H9 (cell line): ENCODE measurements around the gene FAM13A. TPM values are rescaled to one million over a fixed set of nuclear protein-coding genes. Genes with fewer than 3 reads are reported as not detected.

ENCODE experiments used
- DNase-seq: peaks from one replicate; pipeline ENCODE4 v3.0.0-alpha.2; 2017
- H2AFZ ChIP-seq: one replicate; pipeline ENCODE4 v1.6.1; 2013; ENCODE audit warnings: mild to moderate bottlenecking, low read length, control low read depth, moderate library complexity
- H2AK5ac ChIP-seq: 2 replicates; pipeline ENCODE4 v1.6.1; 2013; ENCODE audit warnings: low read length, control low read depth, mixed read lengths; ENCODE audit not compliant: insufficient read length
- H2BK120ac ChIP-seq: one replicate; pipeline ENCODE4 v1.6.1; 2013; ENCODE audit warnings: low read depth, mild to moderate bottlenecking, low read length, control low read depth, inconsistent platforms; ENCODE audit not compliant: poor library complexity, severe bottlenecking
- H2BK12ac ChIP-seq: 2 replicates; pipeline ENCODE4 v1.6.1; 2013; ENCODE audit warnings: low read length, control low read depth, mixed read lengths, low read depth; ENCODE audit not compliant: insufficient read length
- H2BK15ac ChIP-seq: 2 replicates; pipeline ENCODE4 v1.6.1; 2013; ENCODE audit warnings: low read depth, low read length, control low read depth
- H2BK20ac ChIP-seq: one replicate; pipeline ENCODE4 v1.6.1; 2013; ENCODE audit warnings: low read depth, mild to moderate bottlenecking, low read length, control low read depth, inconsistent platforms; ENCODE audit not compliant: poor library complexity, severe bottlenecking
- H2BK5ac ChIP-seq: 2 replicates; pipeline ENCODE4 v1.6.1; 2013; ENCODE audit warnings: low read length, control low read depth, mixed read lengths; ENCODE audit not compliant: insufficient read length
- H3K14ac ChIP-seq: 2 replicates; pipeline ENCODE4 v1.6.1; 2013; ENCODE audit warnings: low read length, control low read depth; ENCODE audit not compliant: insufficient read depth
- H3K18ac ChIP-seq: 2 replicates; pipeline ENCODE4 v1.6.1; 2013; ENCODE audit warnings: low read depth, mild to moderate bottlenecking, mixed read lengths, low read length, control low read depth; ENCODE audit not compliant: insufficient read length
- H3K23ac ChIP-seq: 2 replicates; pipeline ENCODE4 v1.6.1; 2013; ENCODE audit warnings: low read length, control low read depth, mixed read lengths, low read depth; ENCODE audit not compliant: insufficient read length
- H3K23me2 ChIP-seq: 2 replicates; pipeline ENCODE4 v1.6.1; 2013; ENCODE audit warnings: low read depth, mild to moderate bottlenecking, mixed read lengths, low read length, control low read depth; ENCODE audit not compliant: insufficient read length, poor library complexity, severe bottlenecking
- H3K27ac ChIP-seq: 2 replicates; pipeline ENCODE4 v1.5.1; 2013; ENCODE audit warnings: low read length, control low read depth, mixed read lengths, low read depth; ENCODE audit not compliant: insufficient read length
- H3K27me3 ChIP-seq: 2 replicates; pipeline ENCODE4 v1.6.1; 2013; ENCODE audit warnings: low read length, control low read depth, inconsistent platforms; ENCODE audit not compliant: insufficient read depth
- H3K4ac ChIP-seq: 2 replicates; pipeline ENCODE4 v1.6.1; 2013; ENCODE audit warnings: low read depth, mild to moderate bottlenecking, control low read depth, inconsistent platforms, low read length, moderate library complexity
- H3K4me1 ChIP-seq: 2 replicates; pipeline ENCODE4 v1.6.1; 2013; ENCODE audit warnings: low read length, control low read depth, inconsistent platforms; ENCODE audit not compliant: insufficient read depth
- H3K4me2 ChIP-seq: 2 replicates; pipeline ENCODE4 v1.6.1; 2013; ENCODE audit warnings: low read length, control low read depth, mixed read lengths; ENCODE audit not compliant: insufficient read length, insufficient read depth
- H3K56ac ChIP-seq: 2 replicates; pipeline ENCODE4 v1.6.1; 2013; ENCODE audit warnings: low read depth, mild to moderate bottlenecking, mixed read lengths, low read length, control low read depth; ENCODE audit not compliant: insufficient read length
- H3K79me1 ChIP-seq: 2 replicates; pipeline ENCODE4 v1.6.1; 2013; ENCODE audit warnings: low read depth, mild to moderate bottlenecking, moderate library complexity, low read length, control low read depth, inconsistent platforms; ENCODE audit not compliant: insufficient read depth, poor library complexity, severe bottlenecking
- H3K79me2 ChIP-seq: 2 replicates; pipeline ENCODE4 v1.6.1; 2013; ENCODE audit warnings: low read length, control low read depth, inconsistent platforms; ENCODE audit not compliant: insufficient read depth
- H3K9ac ChIP-seq: 2 replicates; pipeline ENCODE4 v1.6.1; 2013; ENCODE audit warnings: low read length, control low read depth, mixed read lengths; ENCODE audit not compliant: insufficient read length; ENCODE audit errors: extremely low read depth
- H3K9me3 ChIP-seq: one replicate; pipeline ENCODE4 v1.6.1; 2013; ENCODE audit warnings: low read depth, low read length, inconsistent platforms; ENCODE audit not compliant: control insufficient read depth
- H3T11ph ChIP-seq: one replicate; pipeline ENCODE4 v1.6.1; 2013; ENCODE audit warnings: mild to moderate bottlenecking, low read length, control low read depth, inconsistent platforms
- H4K20me1 ChIP-seq: one replicate; pipeline ENCODE4 v1.6.1; 2013; ENCODE audit not compliant: control insufficient read depth, insufficient read length, insufficient read depth
- H4K5ac ChIP-seq: 2 replicates; pipeline ENCODE4 v1.6.1; 2013; ENCODE audit warnings: low read depth, mild to moderate bottlenecking, mixed read lengths, low read length, control low read depth; ENCODE audit not compliant: insufficient read length
- H4K8ac ChIP-seq: replicated peaks from 2 replicates; pipeline ENCODE4 v1.6.1; 2013; ENCODE audit warnings: low read length, control low read depth, mixed read lengths, low read depth; ENCODE audit not compliant: insufficient read length
- H4K91ac ChIP-seq: 2 replicates; pipeline ENCODE4 v1.6.1; 2013; ENCODE audit warnings: low read depth, mild to moderate bottlenecking, moderate library complexity, mixed read lengths, low read length, control low read depth; ENCODE audit not compliant: insufficient read length
- H3K27ac Mint-ChIP-seq, 3 experiments: 2 replicates in 2 of 3; 3 replicates in 1 of 3; pipeline ENCODE4 v1.8.0; 2020 to 2021; ENCODE audit warnings: mixed read lengths in 3 of 3, mild to moderate bottlenecking in 1 of 3, moderate library complexity in 1 of 3
- H3K27me3 Mint-ChIP-seq: 2 replicates; pipeline ENCODE4 v1.8.0; 2021; ENCODE audit warnings: low read depth, mild to moderate bottlenecking, moderate library complexity, mixed read lengths
- H3K36me3 Mint-ChIP-seq, 3 experiments: 2 replicates in 2 of 3; 3 replicates in 1 of 3; pipeline ENCODE4 v1.8.0; 2020 to 2021; ENCODE audit warnings: low read depth in 3 of 3, mixed read lengths in 3 of 3; ENCODE audit not compliant: insufficient read depth in 1 of 3
- H3K4me1 Mint-ChIP-seq, 2 experiments: 2 replicates each; pipeline ENCODE4 v1.8.0; 2020; ENCODE audit warnings: mixed read lengths in 2 of 2
- H3K4me3 Mint-ChIP-seq, 2 experiments: 2 replicates in 1 of 2; 3 replicates in 1 of 2; pipeline ENCODE4 v1.8.0; 2020 to 2021; ENCODE audit warnings: mild to moderate bottlenecking in 2 of 2, mixed read lengths in 2 of 2, moderate library complexity in 1 of 2
- H3K9me3 Mint-ChIP-seq, 2 experiments: 2 replicates in 1 of 2; 3 replicates in 1 of 2; pipeline ENCODE4 v1.8.0; 2020; ENCODE audit warnings: mild to moderate bottlenecking in 2 of 2, mixed read lengths in 2 of 2, moderate library complexity in 1 of 2
- CTCF ChIP-seq: fragments of 200-600 bp; sonication (generic); conservative IDR thresholded peaks from 3 replicates; pipeline ENCODE4 v1.8.0; 2021; ENCODE audit warnings: antibody characterized with exemption, mild to moderate bottlenecking
- WGBS: extraction: QIAGEN DNeasy Blood & Tissue Kit; methylation state at CpG from one replicate; pipeline ENCODE4 v1.1.7; 2013; ENCODE audit warnings: missing lambda C conversion rate, low lambda C conversion rate, mixed read lengths; ENCODE audit not compliant: insufficient read length; ENCODE audit errors: extremely low coverage; 5-methylcytosine and 5-hydroxymethylcytosine counted together
- total RNA-seq: library from RNA; stranded (reverse); gene quantifications from 2 replicates; pipeline ENCODE4 v1.2.1, GENCODE V29; 2021

FAM13A gene
- total RNA-seq, 1 experiment from 2014 or later: 12.7 TPM

GRCh38 chr4:88702782-88703181 is 354.2 kb downstream of the FAM13A start:
- no peak overlapping the region for H4K91ac ChIP-seq
- no peak overlapping the region for H2AK5ac ChIP-seq
- H2BK20ac ChIP-seq: no peak overlapping the region
- peaks cover 4% of the 10 kb centered on the region in 2 experiments; a peak in 2 of 4 replicates for H3K4me1 Mint-ChIP-seq
- H3K9me3 ChIP-seq: no peaks in the 10 kb centered on the region
- H2BK120ac ChIP-seq: no peak overlapping the region
- no peak overlapping the region for H3K14ac ChIP-seq
- no peaks in the 10 kb centered on the region for H3K4me1 ChIP-seq
- no peak overlapping the region for H3K56ac ChIP-seq
- no peaks in the 10 kb centered on the region for H3K79me2 ChIP-seq
- peaks cover 4% of the 10 kb centered on the region for H3K27me3 Mint-ChIP-seq
- no peak overlapping the region for H4K5ac ChIP-seq
- H3K23me2 ChIP-seq: no peaks in the 10 kb centered on the region
- H3K79me1 ChIP-seq: no peaks in the 10 kb centered on the region
- TF ChIP-seq CTCF: no peak
- H3T11ph ChIP-seq: no peak overlapping the region
- no peak overlapping the region for H3K4me3 Mint-ChIP-seq
- no peak overlapping the region for H3K18ac ChIP-seq
- no peaks in the 10 kb centered on the region for H3K9me3 Mint-ChIP-seq
- no peak overlapping the region for H3K4ac ChIP-seq
- H4K8ac ChIP-seq: no peak overlapping the region
- H3K27ac ChIP-seq: no peak overlapping the region
- H2AFZ ChIP-seq: no peak overlapping the region
- no peak overlapping the region for H3K23ac ChIP-seq
- H3K9ac ChIP-seq: no peak overlapping the region
- H4K20me1 ChIP-seq: no peaks in the 10 kb centered on the region
- no peaks in the 10 kb centered on the region for H3K27me3 ChIP-seq
- no peak for DNase-seq
- H2BK5ac ChIP-seq: no peak overlapping the region
- peaks cover 0 to 11% (median 1%) of the 10 kb centered on the region in 3 experiments; a peak in 2 of 7 replicates for H3K36me3 Mint-ChIP-seq
- WGBS: no CpG with 5 or more reads among the region's 2 CpGs
- H2BK15ac ChIP-seq: no peak overlapping the region
- no peak overlapping the region for H3K27ac Mint-ChIP-seq
- H2BK12ac ChIP-seq: no peak overlapping the region
- H3K4me2 ChIP-seq: no peak overlapping the region
